Hepatocyte (in vitro differentiated cells): Measurements from ENCODE around the gene RTN4RL2. TPM values are rescaled to one million over a fixed set of nuclear protein-coding genes. Genes with fewer than 3 reads are reported as not detected.

Source experiments
- DNase-seq: peaks from one replicate; pipeline ENCODE4 v3.0.0-alpha.2; 2016; ENCODE audit warnings: low spot score
- H2AFZ ChIP-seq: fragments of 200-600 bp; sonication (generic); 2 replicates; pipeline ENCODE4 v1.6.0; 2016; ENCODE audit warnings: antibody characterized with exemption, mild to moderate bottlenecking
- H3K27ac ChIP-seq: fragments of 200-600 bp; sonication (generic); 2 replicates; pipeline ENCODE4 v1.5.1; 2016; ENCODE audit warnings: mild to moderate bottlenecking
- H3K27me3 ChIP-seq: fragments of 200-600 bp; sonication (generic); 2 replicates; pipeline ENCODE4 v1.6.1; 2016
- H3K36me3 ChIP-seq: fragments of 200-600 bp; sonication (generic); replicated peaks from 2 replicates; pipeline ENCODE4 v1.5.1; 2016; ENCODE audit warnings: low read depth; ENCODE audit not compliant: insufficient read depth
- H3K4me1 ChIP-seq: fragments of 200-600 bp; sonication (generic); 2 replicates; pipeline ENCODE4 v1.5.1; 2016; ENCODE audit warnings: mild to moderate bottlenecking, moderate library complexity; ENCODE audit not compliant: insufficient read depth
- H3K4me2 ChIP-seq: fragments of 200-600 bp; sonication (generic); 2 replicates; pipeline ENCODE4 v1.6.0; 2016
- H3K4me3 ChIP-seq: fragments of 200-600 bp; sonication (generic); 2 replicates; pipeline ENCODE4 v1.5.1; 2016; ENCODE audit warnings: mild to moderate bottlenecking
- H3K79me2 ChIP-seq: fragments of 200-600 bp; sonication (generic); 2 replicates; pipeline ENCODE4 v1.6.0; 2017; ENCODE audit warnings: mild to moderate bottlenecking
- H3K9me2 ChIP-seq: fragments of 200-600 bp; sonication (generic); replicated peaks from 2 replicates; pipeline ENCODE4 v1.6.0; 2017; ENCODE audit warnings: mild to moderate bottlenecking; ENCODE audit not compliant: insufficient read depth
- H3K9me3 ChIP-seq: fragments of 200-600 bp; sonication (generic); 2 replicates; pipeline ENCODE4 v1.5.1; 2016; ENCODE audit warnings: low read depth, mild to moderate bottlenecking
- H4K20me1 ChIP-seq: fragments of 200-600 bp; sonication (generic); 2 replicates; pipeline ENCODE4 v1.6.0; 2016; ENCODE audit warnings: mild to moderate bottlenecking; ENCODE audit not compliant: insufficient read depth, poor library complexity, severe bottlenecking
- CTCF ChIP-seq: fragments of 200-600 bp; sonication (generic); IDR thresholded peaks from 2 replicates; pipeline ENCODE4 v1.5.1; 2016; ENCODE audit warnings: antibody characterized with exemption, mild to moderate bottlenecking; ENCODE audit not compliant: poor library complexity
- EZH2 ChIP-seq: fragments of 200-600 bp; sonication (generic); IDR thresholded peaks from 2 replicates; pipeline ENCODE4 v1.6.1; 2016; ENCODE audit warnings: antibody characterized with exemption, mild to moderate bottlenecking, borderline replicate concordance
- EZH2phosphoT487 ChIP-seq: fragments of 200-600 bp; sonication (generic); IDR thresholded peaks from one replicate; pipeline ENCODE4 v1.6.1; 2018; ENCODE audit warnings: antibody characterized with exemption, mild to moderate bottlenecking, low read depth, moderate library complexity; ENCODE audit not compliant: unreplicated experiment, severe bottlenecking
- WGBS: methylation state at CpG from one replicate; pipeline ENCODE4 v1.1.6; 2016; ENCODE audit warnings: low lambda C conversion rate; ENCODE audit errors: missing lambda C conversion rate; 5-methylcytosine and 5-hydroxymethylcytosine counted together
- polyA plus RNA-seq: library from polyadenylated mRNA; unstranded; fragments of >200 nt; fragmentation: Nextera tagmentation; extraction: Ambion mirVana; gene quantifications from 2 replicates; pipeline ENCODE4 v1.2.1, GENCODE V29; 2016
- total RNA-seq: library from RNA; depleted of rRNA; stranded (reverse); fragments of >200 nt; gene quantifications from 2 replicates; pipeline ENCODE4 v1.2.3, GENCODE V29; 2014

Gene RTN4RL2
- total and polyA plus RNA-seq, 2 experiments from 2014 or later: 2.4 to 10.6 TPM

- H3K4me1 ChIP-seq: no peaks in the 10 kb centered on the region
- H3K79me2 ChIP-seq: no peaks in the 10 kb centered on the region
- no peaks in the 10 kb centered on the region for H3K9me3 ChIP-seq
- H3K4me3 ChIP-seq: no peak overlapping the region
- no peaks in the 10 kb centered on the region for H3K36me3 ChIP-seq
- TF ChIP-seq EZH2phosphoT487: no peak
- TF ChIP-seq CTCF: no peak
- TF ChIP-seq EZH2: no peak
- H3K4me2 ChIP-seq: no peak overlapping the region
- no peaks in the 10 kb centered on the region for H3K9me2 ChIP-seq
- H3K27me3 ChIP-seq: peaks cover 55% of the 10 kb centered on the region
- no peak for DNase-seq
- no peaks in the 10 kb centered on the region for H4K20me1 ChIP-seq
- H2AFZ ChIP-seq: no peak overlapping the region
- 71% methylated on average over 4 of the region's 4 CpGs for WGBS
- H3K27ac ChIP-seq: no peak overlapping the region
Measured at GRCh38 chr11:57466680-57467079, 6.4 kb downstream of the RTN4RL2 start.

- Histone ChIP-seq H2AFZ (no peak overlapping the region), H3K4me2 (no peak overlapping the region), H3K4me3 (no peak overlapping the region), H3K36me3 (no peaks in the 10 kb centered on the region), H3K9me3 (no peaks in the 10 kb centered on the region), H3K27me3 (peaks cover 46% of the 10 kb centered on the region), H3K27ac (no peak overlapping the region), H4K20me1 (no peaks in the 10 kb centered on the region), H3K79me2 (no peaks in the 10 kb centered on the region), H3K9me2 (no peaks in the 10 kb centered on the region), H3K4me1 (no peaks in the 10 kb centered on the region)
- no peak for DNase-seq
- WGBS: 79% methylated on average over 23 of the region's 23 CpGs
- TF ChIP-seq CTCF: no peak
- no peak for TF ChIP-seq EZH2phosphoT487
- TF ChIP-seq EZH2: no peak
Measured at GRCh38 chr11:57467508-57468157, 7.3 kb downstream of the RTN4RL2 start.

- H3K27ac ChIP-seq: no peak overlapping the region
- H3K36me3 ChIP-seq: no peaks in the 10 kb centered on the region
- no peaks in the 10 kb centered on the region for H3K9me2 ChIP-seq
- no peak overlapping the region for H2AFZ ChIP-seq
- DNase-seq: no peak
- TF ChIP-seq EZH2phosphoT487: no peak
- no peak for TF ChIP-seq CTCF
- no peak for TF ChIP-seq EZH2
- no peak overlapping the region for H3K4me2 ChIP-seq
- H3K4me1 ChIP-seq: no peaks in the 10 kb centered on the region
- H3K9me3 ChIP-seq: no peaks in the 10 kb centered on the region
- no peaks in the 10 kb centered on the region for H4K20me1 ChIP-seq
- no peak overlapping the region for H3K4me3 ChIP-seq
- 76% methylated on average over 4 of the region's 4 CpGs for WGBS
- H3K79me2 ChIP-seq: no peaks in the 10 kb centered on the region
- peaks cover 46% of the 10 kb centered on the region for H3K27me3 ChIP-seq
Measured at GRCh38 chr11:57468276-57468675, 7.9 kb downstream of the RTN4RL2 start.
